ENCODE measurements around the gene RDX. TPM values are rescaled to one million over a fixed set of nuclear protein-coding genes. Genes with fewer than 3 reads are reported as not detected.
A peak's percentile ranks its signal among the peaks of the same experiment; 100 is the strongest.

RDX gene
- total RNA-seq, 2 donors from 2014 or later, result 121 to 127 TPM

- Histone ChIP-seq H3K9me3 (ENCODE audit: control insufficient read depth, low read length) (no peaks in the 10 kb centered on the region), H3K27ac (ENCODE audit: low read depth, low read length) (peak overlapping the region; percentile 50), H3K9ac (ENCODE audit: extremely low read depth, low read length, poor library complexity, severe bottlenecking) (no peak overlapping the region), H3K36me3 (ENCODE audit: control insufficient read depth, insufficient read depth, low read length) (no peaks in the 10 kb centered on the region), H3K4me3 (ENCODE audit: low read length) (no peak overlapping the region), H3K4me1 (ENCODE audit: control insufficient read depth, insufficient read depth, low read length) (peaks cover 11% of the 10 kb centered on the region), H3K27me3 (ENCODE audit: control insufficient read depth, insufficient read depth, low read length, poor library complexity, severe bottlenecking) (no peaks in the 10 kb centered on the region)
- Mint-ChIP-seq H3K27ac (peak overlapping the region; percentile 3), H3K36me3 (ENCODE audit: low read depth) (no peaks in the 10 kb centered on the region), H3K4me1 (peaks cover 30% of the 10 kb centered on the region), H3K9me3 (no peaks in the 10 kb centered on the region), H3K27me3 (ENCODE audit: insufficient read depth) (no peaks in the 10 kb centered on the region), H3K4me3 (no peak overlapping the region)
- TF ChIP-seq, protein P1, sequence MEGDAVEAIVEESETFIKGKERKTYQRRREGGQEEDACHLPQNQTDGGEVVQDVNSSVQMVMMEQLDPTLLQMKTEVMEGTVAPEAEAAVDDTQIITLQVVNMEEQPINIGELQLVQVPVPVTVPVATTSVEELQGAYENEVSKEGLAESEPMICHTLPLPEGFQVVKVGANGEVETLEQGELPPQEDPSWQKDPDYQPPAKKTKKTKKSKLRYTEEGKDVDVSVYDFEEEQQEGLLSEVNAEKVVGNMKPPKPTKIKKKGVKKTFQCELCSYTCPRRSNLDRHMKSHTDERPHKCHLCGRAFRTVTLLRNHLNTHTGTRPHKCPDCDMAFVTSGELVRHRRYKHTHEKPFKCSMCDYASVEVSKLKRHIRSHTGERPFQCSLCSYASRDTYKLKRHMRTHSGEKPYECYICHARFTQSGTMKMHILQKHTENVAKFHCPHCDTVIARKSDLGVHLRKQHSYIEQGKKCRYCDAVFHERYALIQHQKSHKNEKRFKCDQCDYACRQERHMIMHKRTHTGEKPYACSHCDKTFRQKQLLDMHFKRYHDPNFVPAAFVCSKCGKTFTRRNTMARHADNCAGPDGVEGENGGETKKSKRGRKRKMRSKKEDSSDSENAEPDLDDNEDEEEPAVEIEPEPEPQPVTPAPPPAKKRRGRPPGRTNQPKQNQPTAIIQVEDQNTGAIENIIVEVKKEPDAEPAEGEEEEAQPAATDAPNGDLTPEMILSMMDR (conservative IDR thresholded peaks at IDR 0.05), result no peak
- no peak for DNase-seq
- WGBS, 2 experiments (ENCODE audit: insufficient coverage in 1 of 2, insufficient read length in 1 of 2), result 80% methylated on average over 3 of the region's 3 CpGs; no CpG with 5 or more reads in 1 of the 2 experiments
Observed at GRCh38 chr11:110319501-110319900, 23.1 kb upstream of the RDX start.

GRCh38 chr11:110318638-110319404 lies 22.4 kb upstream of the RDX start:
- no peak overlapping the region for H3K27ac ChIP-seq (ENCODE audit: low read depth, low read length)

DNA sequence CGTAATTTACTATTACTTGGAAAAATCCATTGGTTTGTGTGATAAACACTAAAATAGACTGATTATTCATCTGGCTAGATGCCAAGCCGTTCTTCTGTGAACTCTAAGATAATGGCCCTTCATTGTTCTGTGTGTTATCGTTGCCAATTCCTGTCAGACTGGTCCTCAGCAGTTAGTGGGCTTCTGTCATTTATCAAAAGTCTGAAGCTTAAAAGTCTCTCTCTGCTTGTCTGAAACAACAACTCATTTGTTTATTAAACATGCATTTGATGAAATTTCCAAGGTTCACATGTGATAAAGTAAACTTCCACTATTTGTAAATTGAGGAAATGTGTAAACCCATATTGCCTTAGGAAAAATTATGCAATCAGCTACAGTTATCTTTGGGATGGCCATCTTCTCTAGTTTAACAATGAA lies 21.1 kb upstream of the RDX start:
- Mint-ChIP-seq H3K27me3 (ENCODE audit: insufficient read depth) (no peaks in the 10 kb centered on the region), H3K27ac (no peak overlapping the region), H3K9me3 (no peaks in the 10 kb centered on the region), H3K4me3 (no peak overlapping the region), H3K36me3 (ENCODE audit: low read depth) (no peaks in the 10 kb centered on the region), H3K4me1 (peaks cover 30% of the 10 kb centered on the region)
- H3K4me3 ChIP-seq (ENCODE audit: low read length), result peak overlapping the region; percentile 49
- H3K36me3 ChIP-seq (ENCODE audit: control insufficient read depth, insufficient read depth, low read length), result no peaks in the 10 kb centered on the region
- WGBS, 2 experiments (ENCODE audit: insufficient coverage in 1 of 2, insufficient read length in 1 of 2), result 63 to 86% methylated on average over 1 to 3 of the region's 3 CpGs
- H3K4me1 ChIP-seq (ENCODE audit: control insufficient read depth, insufficient read depth, low read length), result peaks cover 11% of the 10 kb centered on the region
- TF ChIP-seq, protein P1 (conservative IDR thresholded peaks at IDR 0.05), result no peak
- DNase-seq, result no peak
- peak overlapping the region; percentile 30 for H3K27ac ChIP-seq (ENCODE audit: low read depth, low read length)
- no peaks in the 10 kb centered on the region for H3K27me3 ChIP-seq (ENCODE audit: control insufficient read depth, insufficient read depth, low read length, poor library complexity, severe bottlenecking)
- no peaks in the 10 kb centered on the region for H3K9me3 ChIP-seq (ENCODE audit: control insufficient read depth, low read length)
- H3K9ac ChIP-seq (ENCODE audit: extremely low read depth, low read length, poor library complexity, severe bottlenecking), result no peak overlapping the region

More at GRCh38 chr11:110318638-110319404, 22.4 kb upstream of the RDX start:
- Mint-ChIP-seq H3K4me1 (peaks cover 30% of the 10 kb centered on the region), H3K36me3 (ENCODE audit: low read depth) (no peaks in the 10 kb centered on the region), H3K9me3 (no peaks in the 10 kb centered on the region), H3K4me3 (no peak overlapping the region), H3K27ac (peak overlapping the region; percentile 3), H3K27me3 (ENCODE audit: insufficient read depth) (no peaks in the 10 kb centered on the region)
- WGBS, 2 experiments (ENCODE audit: insufficient coverage in 1 of 2, insufficient read length in 1 of 2), result 70 to 85% methylated on average over 1 of the region's 1 CpG
- no peaks in the 10 kb centered on the region for H3K36me3 ChIP-seq (ENCODE audit: control insufficient read depth, insufficient read depth, low read length)
- TF ChIP-seq, protein P1 (conservative IDR thresholded peaks at IDR 0.05), result no peak
- no peak overlapping the region for H3K9ac ChIP-seq (ENCODE audit: extremely low read depth, low read length, poor library complexity, severe bottlenecking)
- peaks cover 11% of the 10 kb centered on the region for H3K4me1 ChIP-seq (ENCODE audit: control insufficient read depth, insufficient read depth, low read length)
- no peaks in the 10 kb centered on the region for H3K27me3 ChIP-seq (ENCODE audit: control insufficient read depth, insufficient read depth, low read length, poor library complexity, severe bottlenecking)
- no peak overlapping the region for H3K4me3 ChIP-seq (ENCODE audit: low read length)
- no peak for DNase-seq
- H3K9me3 ChIP-seq (ENCODE audit: control insufficient read depth, low read length), result no peaks in the 10 kb centered on the region
